ENCODE data around the gene CCDC27. TPM values are rescaled to one million over a fixed set of nuclear protein-coding genes. Genes with fewer than 3 reads are reported as not detected.
"Not testable (repeated sequence)": the region's sequence is repeated elsewhere in the genome, so short reads cannot be mapped to it uniquely, and the experiment has no call there.

Gene CCDC27
- total and polyA plus RNA-seq, 5 donors from 2014 or later: not detected

DNA sequence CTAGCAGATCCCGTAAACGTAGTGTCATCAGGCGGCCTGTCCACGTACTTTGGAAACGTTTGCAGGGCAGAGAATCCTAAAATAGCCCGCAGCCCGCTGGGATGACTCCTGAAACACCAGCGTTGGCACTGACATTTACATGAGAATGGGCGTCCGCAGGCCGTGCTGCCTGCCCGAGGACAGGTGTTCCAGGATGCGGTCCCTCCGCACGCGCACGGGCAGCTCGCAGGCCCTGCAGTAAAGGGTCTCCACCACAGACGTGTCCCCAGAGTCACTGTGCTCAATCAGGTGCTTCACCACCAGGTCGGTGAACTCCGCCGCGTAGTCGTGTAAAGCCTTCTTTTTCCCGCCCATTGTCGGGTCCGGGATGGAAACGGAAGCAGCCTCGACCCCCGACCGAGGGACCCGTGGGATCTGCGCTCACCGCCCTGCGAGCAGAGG is 5.8 kb upstream of the CCDC27 start:
- Mint-ChIP-seq H3K9me3 (no peaks in the 10 kb centered on the region), H3K27me3 (peaks cover 8% of the 10 kb centered on the region), H3K4me1 (peaks cover 5 to 43% (median 17%) of the 10 kb centered on the region in 4 donors), H3K27ac (peak overlapping the region; percentile 71 to 89 (median 82)), H3K4me3 (peak overlapping the region; percentile 80 to 89 (median 84)), H3K36me3 (peaks cover 15% of the 10 kb centered on the region)
- H3K9me3 ChIP-seq (ENCODE audit: control insufficient read depth in 2 of 2, low read length in 2 of 2): no peaks in the 10 kb centered on the region
- no peak for ATAC-seq (ENCODE audit: low read depth in 2 of 2)
- peak overlapping the region; percentile 60 for H3K27ac ChIP-seq (ENCODE audit: insufficient read depth, low read length, poor library complexity, severe bottlenecking)
- H3K4me1 ChIP-seq (ENCODE audit: control insufficient read depth, insufficient read depth, low read length, poor library complexity, severe bottlenecking): peaks cover 18% of the 10 kb centered on the region
- no peak overlapping the region for H3K4me3 ChIP-seq (ENCODE audit: low read depth, low read length)
- H3K27me3 ChIP-seq (ENCODE audit: control insufficient read depth, insufficient read depth, low read length): no peaks in the 10 kb centered on the region
- H3K36me3 ChIP-seq (ENCODE audit: control insufficient read depth, insufficient read depth, low read length): peaks cover 9% of the 10 kb centered on the region
- peak in 1 of 3 donors; percentile 4 for DNase-seq

DNA sequence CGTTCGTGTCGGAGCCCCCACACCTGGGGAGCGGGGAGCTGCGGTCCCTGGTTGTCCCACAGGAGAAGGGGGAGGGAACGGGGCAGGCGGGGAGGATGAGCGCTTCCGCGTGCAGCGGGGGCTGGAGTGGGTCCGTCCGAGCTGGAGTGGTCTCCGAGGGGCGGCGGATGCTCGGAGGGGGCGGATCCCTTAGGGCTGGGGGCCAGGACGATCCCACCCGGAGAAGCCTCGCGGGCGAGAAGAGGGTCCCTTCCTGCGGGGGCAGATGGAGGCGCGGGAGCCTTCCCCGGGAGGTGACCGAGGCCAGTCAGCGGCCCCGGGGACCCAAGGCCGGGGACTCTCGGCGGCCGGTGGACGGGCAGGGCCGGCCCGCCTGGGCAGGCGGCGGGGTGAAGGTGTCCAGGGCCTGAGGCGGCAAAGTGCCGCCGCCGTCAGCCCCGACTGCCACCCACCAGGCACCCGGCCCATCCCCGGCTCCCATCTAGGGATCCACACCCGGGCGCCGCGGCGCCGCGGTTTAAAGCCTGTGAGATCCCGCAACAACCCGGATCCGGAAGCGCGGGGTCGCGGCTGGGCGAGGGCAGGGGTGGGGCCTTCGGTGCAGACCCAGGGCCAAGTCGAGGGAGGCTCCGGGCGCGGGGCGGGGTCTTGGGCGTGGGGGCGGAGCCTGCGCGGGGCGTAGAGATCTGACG is 5.3 kb upstream of the CCDC27 start:
- Mint-ChIP-seq H3K27ac (peak overlapping the region in 1 of 3 donors; percentile 89), H3K36me3 (peaks cover 12% of the 10 kb centered on the region), H3K4me1 (peaks cover 5 to 43% (median 17%) of the 10 kb centered on the region in 4 donors), H3K4me3 (peak overlapping the region; percentile 80 to 89 (median 84)), H3K27me3 (peaks cover 10% of the 10 kb centered on the region), H3K9me3 (no peaks in the 10 kb centered on the region)
- H3K27ac ChIP-seq (ENCODE audit: insufficient read depth, low read length, poor library complexity, severe bottlenecking): peak overlapping the region; percentile 60
- H3K9me3 ChIP-seq (ENCODE audit: control insufficient read depth in 2 of 2, low read length in 2 of 2): no peaks in the 10 kb centered on the region
- peaks cover 18% of the 10 kb centered on the region for H3K4me1 ChIP-seq (ENCODE audit: control insufficient read depth, insufficient read depth, low read length, poor library complexity, severe bottlenecking)
- peak overlapping the region; percentile 67 for H3K4me3 ChIP-seq (ENCODE audit: low read depth, low read length)
- peaks cover 9% of the 10 kb centered on the region for H3K36me3 ChIP-seq (ENCODE audit: control insufficient read depth, insufficient read depth, low read length)
- ATAC-seq (ENCODE audit: low read depth in 2 of 2) (peak; percentile 91 to 96), DNase-seq (peak; percentile 76 to 90 (median 80))
- no peaks in the 10 kb centered on the region for H3K27me3 ChIP-seq (ENCODE audit: control insufficient read depth, insufficient read depth, low read length)

DNA sequence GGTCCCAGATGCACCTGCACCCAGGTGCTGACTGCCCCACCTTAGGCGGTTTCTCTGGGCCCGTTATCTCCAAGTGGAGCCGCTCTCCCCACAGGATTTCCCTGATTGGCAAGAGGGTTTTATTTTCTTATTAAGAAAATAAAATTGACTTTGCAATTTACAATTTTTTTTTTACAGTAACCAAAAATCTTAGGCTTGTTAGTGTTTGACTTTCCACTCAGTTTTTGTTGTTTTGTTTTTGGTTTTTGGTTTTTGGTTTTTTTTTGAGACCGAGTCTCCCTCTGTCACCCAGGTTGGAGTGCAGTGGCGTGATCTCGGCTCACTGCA is 4.8 kb upstream of the CCDC27 start:
- Histone ChIP-seq H3K4me3 (ENCODE audit: low read depth, low read length) (peak overlapping the region; percentile 67), H3K27ac (ENCODE audit: insufficient read depth, low read length, poor library complexity, severe bottlenecking) (no peak overlapping the region)

DNA sequence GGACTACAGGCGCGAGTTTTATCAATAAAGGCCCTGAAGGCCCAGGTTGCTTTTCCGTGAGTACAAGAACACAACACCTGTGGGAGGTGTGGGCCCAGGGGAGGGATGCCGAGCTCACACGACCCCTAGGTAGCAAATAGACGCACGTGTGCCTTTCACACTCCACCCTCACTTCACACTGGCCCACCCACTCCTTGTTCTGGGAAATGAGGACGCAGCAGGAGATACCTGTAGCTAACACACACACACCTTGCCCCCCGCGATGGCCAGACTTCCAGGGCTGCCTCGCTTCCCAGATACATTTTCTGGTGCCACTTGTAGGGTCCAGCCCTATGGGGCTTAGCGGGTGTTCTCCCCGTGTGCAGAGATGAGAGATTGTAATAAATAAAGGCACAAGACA is 4.3 kb upstream of the CCDC27 start:
- DNase-seq: no peak

More for the DNA sequence above, 4.8 kb upstream of the CCDC27 start:
- H3K27me3 ChIP-seq (ENCODE audit: control insufficient read depth, insufficient read depth, low read length): no peaks in the 10 kb centered on the region
- Mint-ChIP-seq H3K27me3 (peaks cover 13% of the 10 kb centered on the region), H3K27ac (peak overlapping the region; percentile 56 to 84 (median 69)), H3K36me3 (peaks cover 9% of the 10 kb centered on the region), H3K4me3 (peak overlapping the region; percentile 52 to 86 (median 80)), H3K9me3 (no peaks in the 10 kb centered on the region), H3K4me1 (peaks cover 5 to 43% (median 17%) of the 10 kb centered on the region in 4 donors)
- DNase-seq (no peak), ATAC-seq (ENCODE audit: low read depth in 2 of 2) (no peak)
- H3K36me3 ChIP-seq (ENCODE audit: control insufficient read depth, insufficient read depth, low read length): peaks cover 5% of the 10 kb centered on the region
- H3K4me1 ChIP-seq (ENCODE audit: control insufficient read depth, insufficient read depth, low read length, poor library complexity, severe bottlenecking): peaks cover 18% of the 10 kb centered on the region
- H3K9me3 ChIP-seq (ENCODE audit: control insufficient read depth in 2 of 2, low read length in 2 of 2): no peaks in the 10 kb centered on the region

DNA sequence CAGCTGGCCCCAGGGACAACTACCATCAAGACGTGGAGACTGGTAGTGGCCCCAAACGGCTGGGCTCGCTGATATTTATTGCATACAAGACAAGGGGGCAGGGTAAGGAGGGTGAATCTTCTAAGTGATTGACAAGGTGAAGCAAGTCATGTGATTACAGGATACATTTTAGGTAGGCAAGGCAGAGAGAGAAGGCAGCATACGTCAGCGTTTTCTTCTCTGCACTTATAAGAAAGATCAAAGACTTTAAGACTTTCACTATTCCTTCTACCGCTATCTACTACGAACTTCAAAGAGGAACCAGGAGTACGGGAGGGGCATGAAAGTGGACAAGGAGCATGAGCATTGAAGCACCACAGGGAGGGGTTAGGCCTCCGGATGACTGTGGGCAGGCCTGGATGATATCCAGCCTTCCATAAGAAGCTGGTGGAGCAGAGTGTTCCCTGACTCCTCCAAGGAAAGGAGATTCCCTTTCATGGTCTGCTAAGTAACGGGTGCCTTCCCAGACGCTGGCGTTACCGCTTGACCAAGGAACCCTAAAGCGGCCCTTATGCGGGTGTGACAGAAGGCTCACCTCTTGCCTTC is 3.8 kb upstream of the CCDC27 start:
- DNase-seq; H3K36me3 ChIP-seq (ENCODE audit: control insufficient read depth, insufficient read depth, low read length); ATAC-seq (ENCODE audit: low read depth in 2 of 2); H3K36me3 Mint-ChIP-seq; H3K27me3 ChIP-seq (ENCODE audit: control insufficient read depth, insufficient read depth, low read length); H3K27ac ChIP-seq (ENCODE audit: insufficient read depth, low read length, poor library complexity, severe bottlenecking); H3K4me3 ChIP-seq (ENCODE audit: low read depth, low read length); H3K9me3 Mint-ChIP-seq; H3K9me3 ChIP-seq (ENCODE audit: control insufficient read depth in 2 of 2, low read length in 2 of 2): not testable (repeated sequence)
- Mint-ChIP-seq H3K4me1 (peaks cover 5 to 39% (median 17%) of the 10 kb centered on the region in 4 donors), H3K27me3 (peaks cover 13% of the 10 kb centered on the region), H3K4me3 (peak overlapping the region; percentile 66 to 86 (median 80)), H3K27ac (peak overlapping the region in 1 of 3 donors; percentile 84)
- peaks cover 18% of the 10 kb centered on the region for H3K4me1 ChIP-seq (ENCODE audit: control insufficient read depth, insufficient read depth, low read length, poor library complexity, severe bottlenecking)

More for the DNA sequence above, 4.3 kb upstream of the CCDC27 start:
- Histone ChIP-seq H3K9me3 (ENCODE audit: control insufficient read depth in 2 of 2, low read length in 2 of 2) (no peaks in the 10 kb centered on the region), H3K27ac (ENCODE audit: insufficient read depth, low read length, poor library complexity, severe bottlenecking) (no peak overlapping the region), H3K4me1 (ENCODE audit: control insufficient read depth, insufficient read depth, low read length, poor library complexity, severe bottlenecking) (peaks cover 18% of the 10 kb centered on the region), H3K36me3 (ENCODE audit: control insufficient read depth, insufficient read depth, low read length) (peaks cover under 1% of the 10 kb centered on the region), H3K27me3 (ENCODE audit: control insufficient read depth, insufficient read depth, low read length) (no peaks in the 10 kb centered on the region), H3K4me3 (ENCODE audit: low read depth, low read length) (peak overlapping the region; percentile 67)
- peak overlapping the region; percentile 56 to 84 (median 69) for H3K27ac Mint-ChIP-seq
- no peaks in the 10 kb centered on the region for H3K9me3 Mint-ChIP-seq
- H3K4me3 Mint-ChIP-seq: peak overlapping the region; percentile 66 to 86 (median 80)
- H3K4me1 Mint-ChIP-seq: peaks cover 5 to 43% (median 17%) of the 10 kb centered on the region in 4 donors
- peaks cover 13% of the 10 kb centered on the region for H3K27me3 Mint-ChIP-seq
- H3K36me3 Mint-ChIP-seq: peaks cover 6% of the 10 kb centered on the region
- no peak for ATAC-seq (ENCODE audit: low read depth in 2 of 2)

DNA sequence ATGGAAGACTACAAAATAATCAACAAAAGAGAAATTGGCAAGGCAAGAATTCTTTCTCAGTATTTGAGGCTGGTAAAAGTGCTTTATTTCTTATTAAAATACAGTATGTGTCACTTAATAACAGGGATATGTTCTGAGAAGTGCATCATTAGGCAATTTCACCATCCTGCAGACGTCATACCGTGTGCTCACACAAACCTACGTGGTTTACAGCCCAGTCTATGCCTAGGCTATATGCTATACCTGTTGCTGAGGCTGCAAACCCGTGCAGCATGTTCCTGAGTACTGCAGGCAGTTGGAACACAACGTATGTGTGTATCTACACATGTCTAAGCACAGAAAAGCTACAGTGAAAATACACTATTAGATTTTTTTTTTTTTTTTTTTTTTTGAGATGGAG is 2.7 kb upstream of the CCDC27 start:
- H3K4me3 ChIP-seq (ENCODE audit: low read depth, low read length): no peak overlapping the region
- Mint-ChIP-seq H3K27me3 (peaks cover 13% of the 10 kb centered on the region), H3K36me3 (no peaks in the 10 kb centered on the region), H3K27ac (no peak overlapping the region), H3K9me3 (no peaks in the 10 kb centered on the region), H3K4me3 (no peak overlapping the region), H3K4me1 (peaks cover 5 to 33% (median 17%) of the 10 kb centered on the region in 4 donors)
- H3K27me3 ChIP-seq (ENCODE audit: control insufficient read depth, insufficient read depth, low read length): no peaks in the 10 kb centered on the region
- H3K36me3 ChIP-seq (ENCODE audit: control insufficient read depth, insufficient read depth, low read length): no peaks in the 10 kb centered on the region
- ATAC-seq (ENCODE audit: low read depth in 2 of 2) (no peak), DNase-seq (no peak)
- H3K4me1 ChIP-seq (ENCODE audit: control insufficient read depth, insufficient read depth, low read length, poor library complexity, severe bottlenecking): peaks cover 18% of the 10 kb centered on the region
- H3K9me3 ChIP-seq (ENCODE audit: control insufficient read depth in 2 of 2, low read length in 2 of 2): no peaks in the 10 kb centered on the region
- H3K27ac ChIP-seq (ENCODE audit: insufficient read depth, low read length, poor library complexity, severe bottlenecking): no peak overlapping the region

DNA sequence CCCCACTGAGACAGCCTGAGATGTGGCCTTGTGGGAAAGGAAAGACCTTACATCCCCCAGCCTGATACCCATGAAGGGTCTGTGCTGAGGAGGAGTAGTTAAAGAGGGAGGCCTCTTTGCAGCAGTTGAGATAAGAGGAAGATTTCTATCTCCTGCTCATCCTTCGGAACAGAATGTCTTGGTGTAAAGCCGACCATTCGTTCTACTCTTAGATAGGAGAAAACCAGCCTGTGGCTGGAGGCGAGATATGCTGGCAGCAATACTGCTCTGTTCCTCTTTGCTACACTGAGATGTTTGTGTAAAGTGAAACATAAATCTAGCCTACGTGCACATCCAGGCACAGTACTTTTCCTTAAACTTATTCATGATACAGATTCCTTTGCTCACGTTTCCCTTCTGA is 1.5 kb upstream of the CCDC27 start:
- Mint-ChIP-seq H3K27ac (no peak overlapping the region), H3K9me3 (no peaks in the 10 kb centered on the region), H3K36me3 (no peaks in the 10 kb centered on the region), H3K27me3 (peaks cover 13% of the 10 kb centered on the region), H3K4me1 (peaks cover 3 to 21% (median 10%) of the 10 kb centered on the region in 4 donors), H3K4me3 (peak overlapping the region in 1 of 4 donors; percentile 43)
- H3K27me3 ChIP-seq (ENCODE audit: control insufficient read depth, insufficient read depth, low read length): no peaks in the 10 kb centered on the region
- no peak for DNase-seq
- H3K27ac ChIP-seq (ENCODE audit: insufficient read depth, low read length, poor library complexity, severe bottlenecking): no peak overlapping the region
- no peak for ATAC-seq (ENCODE audit: low read depth in 2 of 2)
- H3K4me1 ChIP-seq (ENCODE audit: control insufficient read depth, insufficient read depth, low read length, poor library complexity, severe bottlenecking): peaks cover 18% of the 10 kb centered on the region
- H3K9me3 ChIP-seq (ENCODE audit: control insufficient read depth in 2 of 2, low read length in 2 of 2): no peaks in the 10 kb centered on the region
- no peaks in the 10 kb centered on the region for H3K36me3 ChIP-seq (ENCODE audit: control insufficient read depth, insufficient read depth, low read length)
- no peak overlapping the region for H3K4me3 ChIP-seq (ENCODE audit: low read depth, low read length)

Data from CD4-positive, CD25-positive, alpha-beta regulatory T cell (primary cell).